Spleen (tissue), 11 donors: Measurements from ENCODE around the gene HERPUD1. TPM values are rescaled to one million over a fixed set of nuclear protein-coding genes. Genes with fewer than 3 reads are reported as not detected.
A peak's percentile ranks its signal among the peaks of the same experiment; 100 is the strongest.

Source experiments
- DNase-seq: peaks from one replicate; pipeline ENCODE4 v3.0.0-alpha.2; 2020
- H3K27ac ChIP-seq, 8 donors: fragments of 200-600 bp; sonication (generic) in 7 of 8; 1 replicate in 4 of 8; 2 replicates in 4 of 8; pipeline versions ENCODE4 v1.5.0 to v1.8.0; 2016 to 2021; ENCODE audit warnings: inconsistent platforms in 4 of 8, mild to moderate bottlenecking in 4 of 8, moderate library complexity in 1 of 8
- H3K27me3 ChIP-seq, 7 donors: fragments of 200-600 bp; sonication (generic) in 6 of 7; replicated peaks in 1 of 7; 1 replicate in 4 of 7; 2 replicates in 3 of 7; pipeline versions ENCODE4 v1.5.0 to v1.8.0; 2016 to 2021; ENCODE audit warnings: inconsistent platforms in 3 of 7, mild to moderate bottlenecking in 1 of 7
- H3K36me3 ChIP-seq, 6 donors: fragments of 200-600 bp; sonication (generic) in 5 of 6; 1 replicate in 4 of 6; 2 replicates in 2 of 6; pipeline versions ENCODE4 v1.5.0 to v1.8.0; 2016 to 2021; ENCODE audit warnings: inconsistent platforms in 2 of 6
- H3K4me1 ChIP-seq, 6 donors: fragments of 200-600 bp; sonication (generic) in 5 of 6; 1 replicate in 3 of 6; 2 replicates in 3 of 6; pipeline versions ENCODE4 v1.5.0 to v1.8.0; 2016 to 2021; ENCODE audit warnings: inconsistent platforms in 3 of 6
- H3K4me3 ChIP-seq, 8 donors: fragments of 200-600 bp; sonication (generic) in 7 of 8; 1 replicate in 4 of 8; 2 replicates in 4 of 8; pipeline versions ENCODE4 v1.5.0 to v1.8.0; 2016 to 2021; ENCODE audit warnings: inconsistent platforms in 4 of 8, mild to moderate bottlenecking in 4 of 8, moderate library complexity in 2 of 8
- H3K9me3 ChIP-seq, 8 donors: fragments of 200-600 bp; sonication (generic) in 7 of 8; 1 replicate in 4 of 8; 2 replicates in 4 of 8; pipeline versions ENCODE4 v1.5.0 to v1.8.0; 2016 to 2021; ENCODE audit warnings: inconsistent platforms in 4 of 8
- CTCF ChIP-seq, 11 experiments: fragments of 200-600 bp in 7 of 11; fragments of 450-650 bp in 4 of 11; sonication (generic) in 4 of 11; IDR thresholded peaks in 8 of 11; conservative IDR thresholded peaks in 3 of 11; 1 replicate in 7 of 11; 2 replicates in 4 of 11; pipeline versions ENCODE4 v1.4.0 to v1.8.0; 2016 to 2021; ENCODE audit warnings: antibody characterized with exemption in 11 of 11, inconsistent platforms in 4 of 11, mild to moderate bottlenecking in 1 of 11
- POLR2A ChIP-seq, 3 donors: fragments of 450-650 bp; IDR thresholded peaks; one replicate each; pipeline ENCODE4 v1.5.1; 2017; ENCODE audit warnings: antibody characterized with exemption in 3 of 3, mild to moderate bottlenecking in 1 of 3
- POLR2AphosphoS5 ChIP-seq, 3 donors: sonication (generic); formaldehyde crosslinking; IDR thresholded peaks; one replicate each; pipeline ENCODE4 v1.5.1; 2017; ENCODE audit warnings: antibody characterized with exemption in 3 of 3
- WGBS, 5 donors: extraction: QIAGEN DNeasy Blood & Tissue Kit in 3 of 5; methylation state at CpG; one replicate each; pipeline versions ENCODE4 v1.1.5 to v1.1.7; 2013 to 2018; 5-methylcytosine and 5-hydroxymethylcytosine counted together
- intact Hi-C: fragments of 100-400 bp; cut with DNase I; formaldehyde crosslinking; loops from one replicate; pipeline ENCODE4 v1.15.0; 2023; ENCODE audit warnings: low total_unique reads
- polyA plus RNA-seq, 3 donors: library from polyadenylated mRNA; stranded (reverse); fragments of 200-250 nt; gene quantifications; one replicate each; pipeline ENCODE4 v1.2.1, GENCODE V29; 2013
- total RNA-seq, 7 donors: library from RNA; depleted of rRNA in 3 of 7; stranded (reverse); fragments of >200 nt in 3 of 7; fragmentation: NEBNext Ultra II Directional in 4 of 7; extraction: Animal tissue kit (Norgen Biotek cat#: 25700) in 4 of 7; gene quantifications; one replicate each; pipeline versions ENCODE4 v1.1.0 to v1.2.1, GENCODE V29; 2016 to 2021
- donor health status: healthy with polysubstance abuse.
- donor health status: DM: no; HTN: no; CAD: no; lungs with moderate emphysema.
- donor health status: DM: no; HTN: no; CAD: no.
- donor health status: Bipolar disorder and iron deficiency.
- donor health status: healthy.
- donor health status: DM: no; HTN: no; CAD: no.
- donor health status: DM: yes; HTN: yes; CAD: no.

The HERPUD1 gene
- total and polyA plus RNA-seq, 10 donors = 84.1 to 370 (median 193) TPM

- TF ChIP-seq POLR2AphosphoS5 (IDR thresholded peaks at IDR 0.05) = no peak
- TF ChIP-seq CTCF (IDR thresholded peaks at IDR 0.05 in 8 of 11, conservative IDR thresholded peaks at IDR 0.05 in 3 of 11) = no peak
- no peak for TF ChIP-seq POLR2A (IDR thresholded peaks at IDR 0.05)
- peak overlapping the region in 3 of 8 donors; percentile 12 to 99 (median 96) for H3K27ac ChIP-seq
- no peaks in the 10 kb centered on the region for H3K9me3 ChIP-seq
- no peaks in the 10 kb centered on the region for H3K27me3 ChIP-seq
- intact Hi-C loops = no loop called here
- peaks cover 5 to 74% (median 63%) of the 10 kb centered on the region in 6 donors for H3K36me3 ChIP-seq
- no peak for DNase-seq
- WGBS, 5 donors = 66 to 82% (median 76%) methylated on average over 5 of the region's 5 CpGs
- peak overlapping the region in 3 of 8 donors; percentile 79 to 92 (median 82) for H3K4me3 ChIP-seq
- peaks cover 30 to 88% (median 85%) of the 10 kb centered on the region in 6 donors for H3K4me1 ChIP-seq
Measured at GRCh38 chr16:56936491-56936890, 4.5 kb downstream of the HERPUD1 start.

- H3K36me3 ChIP-seq = peaks cover 5 to 78% (median 68%) of the 10 kb centered on the region in 6 donors
- H3K9me3 ChIP-seq = no peaks in the 10 kb centered on the region
- H3K4me1 ChIP-seq = peaks cover 30 to 91% (median 85%) of the 10 kb centered on the region in 6 donors
- no peaks in the 10 kb centered on the region for H3K27me3 ChIP-seq
- peak; percentile 3 for DNase-seq
- TF ChIP-seq POLR2AphosphoS5 (IDR thresholded peaks at IDR 0.05) = peak in 1 of 3 donors; percentile 69
- no peak for TF ChIP-seq CTCF (IDR thresholded peaks at IDR 0.05 in 8 of 11, conservative IDR thresholded peaks at IDR 0.05 in 3 of 11)
- WGBS, 5 donors = 76 to 89% (median 81%) methylated on average over 5 of the region's 5 CpGs
- H3K4me3 ChIP-seq = peak overlapping the region in 2 of 8 donors; percentile 79 to 82
- intact Hi-C loops = no loop called here
- H3K27ac ChIP-seq = peak overlapping the region in 2 of 8 donors; percentile 57 to 81
Measured at GRCh38 chr16:56936950-56937349, 5.0 kb downstream of the HERPUD1 start.

GRCh38 chr16:56938664-56939513 lies 6.9 kb downstream of the HERPUD1 start:
- no peaks in the 10 kb centered on the region for H3K9me3 ChIP-seq
- TF ChIP-seq CTCF (IDR thresholded peaks at IDR 0.05 in 8 of 11, conservative IDR thresholded peaks at IDR 0.05 in 3 of 11) (no peak), POLR2AphosphoS5 (IDR thresholded peaks at IDR 0.05) (peak in 2 of 3 donors; percentile 14 to 91)
- peak overlapping the region in 1 of 8 donors; percentile 82 for H3K4me3 ChIP-seq
- H3K4me1 ChIP-seq = peaks cover 30 to 99% (median 81%) of the 10 kb centered on the region in 6 donors
- peak overlapping the region in 5 of 8 donors; percentile 31 to 81 (median 57) for H3K27ac ChIP-seq
- intact Hi-C loops = no loop called here
- peaks cover 10 to 97% (median 87%) of the 10 kb centered on the region in 6 donors for H3K36me3 ChIP-seq
- H3K27me3 ChIP-seq = no peaks in the 10 kb centered on the region
- DNase-seq = peak; percentile 45
- WGBS, 5 donors = 69 to 78% (median 73%) methylated on average over 8 of the region's 8 CpGs

- intact Hi-C loops = no loop called here
- 66 to 79% (median 74%) methylated on average over 4 of the region's 4 CpGs for WGBS, 5 donors
- Histone ChIP-seq H3K27ac (peak overlapping the region in 5 of 8 donors; percentile 31 to 81 (median 57)), H3K4me1 (peaks cover 29 to 99% (median 74%) of the 10 kb centered on the region in 6 donors), H3K27me3 (no peaks in the 10 kb centered on the region), H3K36me3 (peaks cover 12 to 100% (median 96%) of the 10 kb centered on the region in 6 donors), H3K9me3 (no peaks in the 10 kb centered on the region), H3K4me3 (peak overlapping the region in 1 of 8 donors; percentile 82)
- TF ChIP-seq CTCF (IDR thresholded peaks at IDR 0.05 in 8 of 11, conservative IDR thresholded peaks at IDR 0.05 in 3 of 11) (no peak), POLR2AphosphoS5 (IDR thresholded peaks at IDR 0.05) (peak in 1 of 3 donors; percentile 35)
- DNase-seq = no peak
Measured at GRCh38 chr16:56939801-56940200, 7.9 kb downstream of the HERPUD1 start.
